GM18867 (cell line): ENCODE results near the gene IGF2R.

Experiments used
- ATAC-seq: cut with Tn5 transposase; IDR thresholded peaks from one replicate; pipeline ENCODE4 v1.9.1; 2021; ENCODE audit warnings: mild to moderate bottlenecking, moderate library complexity; ENCODE audit not compliant: unreplicated experiment

The IGF2R gene

DNA sequence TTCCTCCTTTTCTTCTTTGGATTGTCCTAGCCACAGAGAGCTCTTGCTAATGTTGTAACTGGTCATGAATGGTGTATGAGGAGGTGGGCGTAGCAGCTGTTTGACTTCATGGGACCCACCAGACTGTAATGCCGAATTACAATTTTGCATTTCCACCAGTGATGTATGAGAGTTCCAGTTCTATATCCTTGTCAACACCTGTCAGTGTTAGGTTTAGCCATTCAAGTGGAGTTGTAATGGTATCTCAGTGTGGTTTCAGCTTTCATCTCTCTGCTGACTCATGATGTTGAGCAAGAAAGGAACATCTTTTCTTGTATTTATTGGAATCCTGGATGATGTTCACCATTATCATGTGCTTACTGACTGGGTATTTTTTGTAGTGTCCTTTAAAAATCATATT lies 5.1 kb downstream of the IGF2R start:
- ATAC-seq: peak; percentile 55

- ATAC-seq: no peak
Measured at GRCh38 chr6:159974932-159975331, 6.0 kb downstream of the IGF2R start.

DNA sequence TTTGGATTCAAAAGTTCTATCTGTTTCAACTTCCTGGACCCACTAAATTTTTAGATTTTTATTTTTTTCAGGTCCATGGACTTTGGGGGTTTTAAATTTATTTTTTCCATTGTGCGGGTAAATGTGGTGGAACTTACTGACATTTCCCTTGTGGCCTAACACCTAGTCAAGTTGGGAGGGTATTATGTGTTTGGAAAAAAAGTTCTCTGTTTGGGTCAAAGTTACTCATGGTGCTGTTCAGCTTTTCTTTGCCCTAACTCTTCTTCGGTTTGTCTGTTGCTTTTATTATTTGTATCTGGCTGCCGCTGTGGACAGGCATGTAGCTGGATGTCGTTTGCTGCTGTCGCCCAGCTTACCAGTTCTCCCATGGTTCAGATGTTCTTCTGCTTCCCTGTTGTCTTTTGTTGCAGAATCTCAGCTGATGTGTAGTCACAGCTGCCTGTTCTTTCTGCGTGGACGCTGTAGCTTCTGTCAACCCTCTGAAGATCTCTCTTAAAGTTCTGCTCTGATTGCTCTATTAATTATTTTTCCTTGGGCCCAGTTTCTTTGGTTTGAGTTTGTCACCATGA lies 7.9 kb downstream of the IGF2R start:
- no peak for ATAC-seq

- ATAC-seq: no peak
Measured at GRCh38 chr6:159977255-159977903, 8.5 kb downstream of the IGF2R start.

- no peak for ATAC-seq
Measured at GRCh38 chr6:159977904-159978268, 9.0 kb downstream of the IGF2R start.

GRCh38 chr6:159978291-159979135 lies 9.6 kb downstream of the IGF2R start:
- ATAC-seq: peak; percentile 21

DNA sequence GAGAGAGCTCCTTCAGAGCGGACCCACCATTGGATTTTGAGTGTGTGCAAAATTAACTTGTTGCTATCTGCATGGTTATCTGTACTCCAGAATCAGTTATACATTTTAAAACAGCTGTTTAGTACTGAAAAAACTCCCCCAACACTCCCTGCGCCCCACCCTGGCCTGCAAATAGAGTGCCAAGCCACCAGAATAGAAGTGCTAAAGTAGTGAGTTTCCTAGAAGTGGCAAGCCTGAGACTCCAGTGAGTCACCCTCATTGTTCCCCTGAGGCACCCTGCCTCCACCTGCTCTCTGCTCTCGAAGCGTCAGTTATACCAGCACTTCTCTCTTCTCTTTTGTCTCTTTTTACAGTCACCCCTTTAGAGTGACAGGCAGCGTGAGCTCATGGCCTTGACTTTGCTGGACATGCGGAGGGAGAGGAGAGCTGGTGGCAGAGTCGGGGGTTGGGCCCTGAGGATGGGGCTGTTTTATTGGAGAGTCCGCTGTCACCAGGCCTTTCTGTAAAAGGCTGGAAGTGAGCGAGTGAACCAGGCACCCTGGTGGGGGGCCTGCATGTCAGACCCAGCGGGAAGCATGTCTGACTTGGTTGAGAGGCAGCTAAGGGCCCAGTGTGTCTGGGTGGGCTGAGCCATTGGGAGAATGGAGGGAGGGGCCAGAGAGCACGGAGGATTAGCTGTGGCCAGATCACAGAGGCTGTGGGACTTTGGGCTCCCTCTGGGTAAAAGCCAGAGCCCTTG lies 10.4 kb downstream of the IGF2R start:
- ATAC-seq: peak; percentile 72

DNA sequence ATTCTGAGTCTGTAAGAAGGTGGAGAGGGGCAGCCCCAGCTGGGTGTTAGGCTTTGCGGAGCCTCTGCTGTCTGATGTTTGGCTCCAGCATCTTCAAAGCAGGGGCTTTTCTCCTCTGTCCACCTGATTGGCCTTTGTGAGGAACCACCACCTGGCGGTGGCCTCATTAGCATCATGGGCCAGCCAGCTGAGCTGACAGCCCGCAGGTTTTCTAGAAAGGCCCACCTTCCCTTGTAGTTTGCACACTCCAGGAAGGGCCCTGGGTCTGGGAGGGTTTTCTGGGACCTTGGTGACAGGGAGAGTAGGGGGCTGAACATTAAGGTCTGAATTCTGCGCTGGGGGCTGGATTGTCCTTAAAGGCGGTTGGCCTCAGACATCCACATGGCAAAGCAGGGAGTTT lies 11.6 kb downstream of the IGF2R start:
- no peak for ATAC-seq

GRCh38 chr6:159981071-159981402 lies 12.2 kb downstream of the IGF2R start:
- no peak for ATAC-seq

GRCh38 chr6:159981403-159982245 lies 12.7 kb downstream of the IGF2R start:
- ATAC-seq: peak; percentile 74

GRCh38 chr6:159982731-159983506 lies 14.0 kb downstream of the IGF2R start:
- no peak for ATAC-seq

DNA sequence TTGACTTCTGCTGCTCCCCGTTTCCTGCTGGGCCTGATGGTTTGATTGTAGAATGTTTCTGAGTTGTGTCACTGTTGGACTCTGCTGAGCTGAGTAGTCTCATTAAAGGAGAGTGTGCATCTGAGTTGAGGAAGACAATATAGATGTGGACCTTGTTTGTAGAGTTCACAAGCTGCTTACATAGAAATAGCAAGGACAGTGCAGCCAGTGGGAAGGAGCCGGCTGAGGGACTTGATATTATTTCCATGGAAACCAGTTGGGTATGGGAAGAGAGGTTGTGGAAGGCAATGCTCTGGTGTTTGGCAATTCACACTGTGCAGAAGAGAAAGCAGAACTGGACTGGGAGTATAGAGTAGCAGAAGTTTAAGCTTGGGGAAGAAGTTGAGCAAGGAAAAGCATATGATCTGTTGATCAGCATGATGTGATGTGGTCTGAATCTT lies 14.8 kb downstream of the IGF2R start:
- no peak for ATAC-seq

DNA sequence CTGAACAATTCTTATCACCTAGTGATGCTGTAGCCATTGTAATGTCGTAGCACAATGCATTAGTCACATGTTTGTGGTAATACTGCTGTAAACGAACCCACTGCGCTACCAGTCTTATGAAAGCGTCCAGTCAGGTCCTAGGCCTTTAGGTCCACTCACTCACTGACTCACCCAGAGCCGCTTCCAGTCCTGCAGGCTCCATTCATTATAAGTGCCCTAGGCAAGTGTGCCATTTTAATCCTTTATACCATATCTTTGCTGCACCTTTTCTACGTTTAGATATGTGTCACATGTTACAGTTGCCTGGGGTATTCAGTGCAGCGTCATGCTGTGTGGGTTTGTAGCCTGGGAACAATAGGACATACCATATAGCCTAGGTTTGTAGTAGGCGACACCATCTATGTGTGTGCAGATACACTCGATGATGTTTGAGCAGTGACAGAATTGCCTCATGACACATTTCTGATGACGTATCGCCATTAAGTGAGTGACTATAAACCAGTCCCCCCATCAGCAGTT lies 15.4 kb downstream of the IGF2R start:
- no peak for ATAC-seq

GRCh38 chr6:159985296-159985945 lies 16.5 kb downstream of the IGF2R start:
- ATAC-seq: no peak

DNA sequence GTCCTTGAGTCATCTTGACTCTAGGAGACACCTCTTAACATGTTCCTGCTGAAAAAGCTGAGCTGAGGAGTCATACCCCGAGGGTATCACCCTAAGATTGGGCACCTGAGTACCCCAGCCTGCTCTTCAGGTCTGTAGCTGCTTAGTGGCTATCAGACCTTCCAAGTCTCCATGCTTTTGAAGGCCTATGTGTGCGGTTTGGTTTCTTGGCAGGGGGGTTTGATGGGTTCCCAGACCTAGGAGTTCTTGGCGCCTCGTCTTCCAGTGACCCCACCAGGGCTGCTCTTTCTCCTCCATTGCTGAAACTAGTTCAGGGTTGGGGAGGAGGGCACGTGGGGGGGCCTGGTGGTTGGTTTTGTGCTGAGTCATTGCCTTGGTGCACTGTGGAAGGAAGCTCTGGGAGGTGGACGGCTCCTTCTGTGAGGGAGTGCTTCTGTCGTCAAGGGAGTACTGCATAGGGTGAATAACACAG lies 20.1 kb downstream of the IGF2R start:
- ATAC-seq: no peak

DNA sequence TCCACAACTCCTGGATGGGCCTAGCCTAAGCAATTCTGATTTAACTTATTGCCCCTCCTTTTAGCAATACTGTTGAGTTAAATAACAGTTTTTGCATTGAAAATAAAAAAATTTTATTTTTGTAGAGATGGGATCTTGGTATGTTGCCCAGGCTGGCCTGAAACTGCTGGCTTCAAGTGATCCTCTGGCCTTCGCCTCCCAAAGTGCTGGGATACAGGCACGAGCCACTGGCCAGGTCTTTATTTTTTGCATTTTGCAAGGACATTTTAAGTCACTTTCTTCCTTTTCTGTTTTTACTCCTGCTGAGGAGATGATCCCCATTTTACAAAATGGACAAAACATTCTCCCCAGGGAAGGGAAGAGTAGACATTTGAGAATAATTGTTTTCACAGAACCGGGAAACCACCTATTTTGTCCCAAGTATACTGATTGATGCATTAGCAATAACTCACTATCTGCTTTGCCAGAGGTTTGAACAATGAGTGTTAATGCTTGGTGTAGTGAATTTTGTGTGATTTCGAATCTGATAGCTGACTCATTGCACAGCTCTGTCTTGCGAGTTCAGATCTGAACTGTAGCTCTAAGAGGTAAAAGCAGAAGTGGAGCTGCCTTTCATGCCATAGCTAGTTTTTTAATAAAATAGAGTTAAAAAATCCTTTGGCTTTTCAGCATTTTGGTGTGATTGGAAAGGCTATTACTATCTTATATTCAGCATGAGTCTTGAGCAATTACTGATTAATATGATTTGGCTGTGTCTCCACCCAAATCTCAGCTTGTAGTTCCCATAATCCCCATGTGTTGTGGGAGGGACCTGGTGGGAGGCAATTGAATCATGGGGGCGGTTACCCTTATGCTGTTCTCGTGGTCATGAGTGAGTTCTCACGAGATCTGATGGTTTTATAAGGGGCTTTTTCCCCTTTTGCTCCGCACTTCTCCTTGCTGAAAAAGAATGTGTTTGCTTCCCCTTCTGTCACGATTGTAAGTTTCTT lies 20.9 kb downstream of the IGF2R start:
- peak; percentile 94 for ATAC-seq

DNA sequence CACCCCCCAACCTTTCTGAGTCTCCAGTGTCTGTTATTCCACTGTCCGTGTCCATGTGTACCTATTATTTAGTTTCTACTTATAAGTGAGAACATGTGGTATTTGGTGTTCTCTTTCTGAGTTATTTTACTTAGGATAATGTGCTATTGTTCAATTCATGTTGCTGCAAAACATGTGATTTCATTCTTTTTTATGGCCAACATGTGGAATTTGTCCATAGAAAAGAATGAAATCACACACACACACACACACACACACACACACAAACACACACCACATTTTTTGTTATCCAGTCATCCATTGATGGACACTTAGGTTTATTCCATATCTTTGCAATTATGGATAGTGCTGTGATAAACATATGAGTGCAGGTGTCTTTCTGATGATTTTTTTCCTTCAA lies 23.5 kb downstream of the IGF2R start:
- no peak for ATAC-seq

DNA sequence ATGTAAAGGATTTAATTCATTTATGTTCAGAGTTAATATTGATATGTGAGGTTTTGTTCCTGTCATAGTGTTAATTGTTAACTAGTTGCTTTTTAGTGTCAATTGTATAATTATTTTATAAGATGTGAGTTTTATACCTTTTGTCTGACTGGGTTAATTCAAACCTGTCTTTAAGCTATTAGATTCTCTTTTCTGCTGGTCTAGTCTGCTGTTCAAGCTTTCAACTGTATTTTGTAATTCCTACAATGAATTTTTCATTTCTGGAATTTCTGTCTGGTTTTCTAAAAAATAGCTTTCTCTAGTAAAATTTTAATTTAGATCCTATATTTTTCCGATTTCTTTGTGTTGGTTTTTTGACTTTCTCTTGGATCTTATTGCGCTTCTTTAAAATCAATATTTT lies 26.5 kb downstream of the IGF2R start:
- ATAC-seq: no peak
